ENCODE measurements around the gene EPX.
"Not testable (repeated sequence)": the region's sequence is repeated elsewhere in the genome, so short reads cannot be mapped to it uniquely, and the experiment has no call there.

Gene EPX

GRCh38 chr17:58192612-58193011, at the start of gene EPX:
Gene EPX, plus strand, starts transcription at chr17:58192726. Its CDS starts 121 bp downstream, at chr17:58192847.
- DNase-seq (ENCODE audit: low read depth in 2 of 2): no peak

- not testable (repeated sequence) for DNase-seq (ENCODE audit: low read depth in 2 of 2)
These were observed 49.2 kb upstream of the EPX start for GRCh38 chr17:58143335-58143734.

GRCh38 chr17:58144801-58145200, 47.7 kb upstream of the EPX start:
- no peak for DNase-seq (ENCODE audit: low read depth in 2 of 2)

GRCh38 chr17:58147930-58148434, 44.5 kb upstream of the EPX start, which contains the start of gene OR4D1:
Gene OR4D1, plus strand, starts transcription at chr17:58148384. Its CDS starts 6,770 bp downstream, at chr17:58155154.
- no peak for DNase-seq (ENCODE audit: low read depth in 2 of 2)

- no peak for DNase-seq (ENCODE audit: low read depth in 2 of 2)
These were observed 43.9 kb upstream of the EPX start for GRCh38 chr17:58148609-58149008.

GRCh38 chr17:58150394-58150793, 42.1 kb upstream of the EPX start:
- DNase-seq (ENCODE audit: low read depth in 2 of 2): no peak

- no peak for DNase-seq (ENCODE audit: low read depth in 2 of 2)
These were observed 39.5 kb upstream of the EPX start for GRCh38 chr17:58153046-58153445.

- DNase-seq (ENCODE audit: low read depth in 2 of 2): no peak
These were observed 38.9 kb upstream of the EPX start for GRCh38 chr17:58153671-58154070.

- no peak for DNase-seq (ENCODE audit: low read depth in 2 of 2)
These were observed 35.4 kb upstream of the EPX start for GRCh38 chr17:58156839-58157803.

- no peak for DNase-seq (ENCODE audit: low read depth in 2 of 2)
These were observed 34.3 kb upstream of the EPX start for GRCh38 chr17:58158181-58158580.

GRCh38 chr17:58161566-58161965, 31.0 kb upstream of the EPX start:
- no peak for DNase-seq (ENCODE audit: low read depth in 2 of 2)

- no peak for DNase-seq (ENCODE audit: low read depth in 2 of 2)
These were observed 26.5 kb upstream of the EPX start for GRCh38 chr17:58165981-58166380.

GRCh38 chr17:58166682-58167081, 25.8 kb upstream of the EPX start, which contains the start of gene OR4D2:
Gene OR4D2, plus strand, starts transcription at chr17:58166982. Its CDS starts 2,674 bp downstream, at chr17:58169656.
- no peak for DNase-seq (ENCODE audit: low read depth in 2 of 2)

GRCh38 chr17:58170622-58171021, 21.9 kb upstream of the EPX start:
- DNase-seq (ENCODE audit: low read depth in 2 of 2): no peak

- no peak for DNase-seq (ENCODE audit: low read depth in 2 of 2)
These were observed 20.0 kb upstream of the EPX start for GRCh38 chr17:58172369-58173071.

- no peak for DNase-seq (ENCODE audit: low read depth in 2 of 2)
These were observed 17.7 kb upstream of the EPX start for GRCh38 chr17:58174871-58175270.

- no peak for DNase-seq (ENCODE audit: low read depth in 2 of 2)
These were observed 16.3 kb upstream of the EPX start for GRCh38 chr17:58176200-58176599.

- no peak for DNase-seq (ENCODE audit: low read depth in 2 of 2)
These were observed 10.7 kb upstream of the EPX start for GRCh38 chr17:58181796-58182195.

- DNase-seq (ENCODE audit: low read depth in 2 of 2): no peak
These were observed 9.0 kb upstream of the EPX start for GRCh38 chr17:58183514-58183913.

- peak; percentile 20 to 24 for DNase-seq (ENCODE audit: low read depth in 2 of 2)
These were observed 8.1 kb upstream of the EPX start for GRCh38 chr17:58184308-58184985.

- no peak for DNase-seq (ENCODE audit: low read depth in 2 of 2)
These were observed 7.4 kb upstream of the EPX start for GRCh38 chr17:58184986-58185761.
